OCI-LY1 (cell line): Measurements from ENCODE around the gene ELFN1.

Experiments
- EZH2 ChIP-seq: fragments of 200-600 bp; sonication (generic), shearing (Covaris generic); IDR thresholded peaks from 2 replicates; pipeline ENCODE4 v1.8.0; 2017; ENCODE audit warnings: borderline replicate concordance, mixed run types, mild to moderate bottlenecking, antibody characterized with exemption, low read length, moderate library complexity, mixed read lengths
- TF ChIP-seq, protein P1 (sequence below): fragments of 200-600 bp; sonication (generic), shearing (Covaris generic); IDR thresholded peaks from 2 replicates; pipeline ENCODE4 v1.5.1; 2017; ENCODE audit warnings: mild to moderate bottlenecking, antibody characterized with exemption, low read length, moderate library complexity, mixed read lengths

- no peak for TF ChIP-seq EZH2
- TF ChIP-seq, protein P1, sequence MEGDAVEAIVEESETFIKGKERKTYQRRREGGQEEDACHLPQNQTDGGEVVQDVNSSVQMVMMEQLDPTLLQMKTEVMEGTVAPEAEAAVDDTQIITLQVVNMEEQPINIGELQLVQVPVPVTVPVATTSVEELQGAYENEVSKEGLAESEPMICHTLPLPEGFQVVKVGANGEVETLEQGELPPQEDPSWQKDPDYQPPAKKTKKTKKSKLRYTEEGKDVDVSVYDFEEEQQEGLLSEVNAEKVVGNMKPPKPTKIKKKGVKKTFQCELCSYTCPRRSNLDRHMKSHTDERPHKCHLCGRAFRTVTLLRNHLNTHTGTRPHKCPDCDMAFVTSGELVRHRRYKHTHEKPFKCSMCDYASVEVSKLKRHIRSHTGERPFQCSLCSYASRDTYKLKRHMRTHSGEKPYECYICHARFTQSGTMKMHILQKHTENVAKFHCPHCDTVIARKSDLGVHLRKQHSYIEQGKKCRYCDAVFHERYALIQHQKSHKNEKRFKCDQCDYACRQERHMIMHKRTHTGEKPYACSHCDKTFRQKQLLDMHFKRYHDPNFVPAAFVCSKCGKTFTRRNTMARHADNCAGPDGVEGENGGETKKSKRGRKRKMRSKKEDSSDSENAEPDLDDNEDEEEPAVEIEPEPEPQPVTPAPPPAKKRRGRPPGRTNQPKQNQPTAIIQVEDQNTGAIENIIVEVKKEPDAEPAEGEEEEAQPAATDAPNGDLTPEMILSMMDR, result no peak
Observed at GRCh38 chr7:1742555-1743303, 72.7 kb downstream of the ELFN1 start.
